Fibroblast of the conjunctiva (primary cell): ENCODE data around the gene S100A11.

ENCODE experiments used
- DNase-seq: peaks from one replicate; pipeline ENCODE4 v3.0.0-alpha.2; 2010; ENCODE audit warnings: low read depth

The S100A11 gene

GRCh38 chr1:152001631-152002584 lies 34.9 kb downstream of the S100A11 start:
- peak; percentile 94 for DNase-seq

- DNase-seq = no peak
Observed at GRCh38 chr1:152000964-152001630, 35.7 kb downstream of the S100A11 start.

- DNase-seq = no peak
Observed at GRCh38 chr1:151998611-151999362, 38.0 kb downstream of the S100A11 start.

- no peak for DNase-seq
Observed at GRCh38 chr1:151997284-151997570, 39.6 kb downstream of the S100A11 start.

- DNase-seq = no peak
Observed at GRCh38 chr1:151995774-151996173, 41.0 kb downstream of the S100A11 start.

- DNase-seq = peak; percentile 90
Observed at GRCh38 chr1:151994956-151995355, 41.8 kb downstream of the S100A11 start.

- peak; percentile 79 for DNase-seq
Observed at GRCh38 chr1:151993734-151994496, 42.9 kb downstream of the S100A11 start, which contains the start of gene S100A10. TSS of gene S100A10 (minus strand) at chr1:151993859. CDS start at chr1:151986230, 7,629 bp downstream.

GRCh38 chr1:151993084-151993733 lies 43.6 kb downstream of the S100A11 start:
- no peak for DNase-seq

- DNase-seq = peak; percentile 97
Observed at GRCh38 chr1:151992303-151993083, 44.3 kb downstream of the S100A11 start.

GRCh38 chr1:151991663-151992302 lies 45.0 kb downstream of the S100A11 start:
- no peak for DNase-seq

GRCh38 chr1:151990856-151991198 lies 46.0 kb downstream of the S100A11 start:
- DNase-seq = no peak

- DNase-seq = no peak
Observed at GRCh38 chr1:151990058-151990855, 46.5 kb downstream of the S100A11 start.

- peak; percentile 87 for DNase-seq
Observed at GRCh38 chr1:151989211-151989862, 47.5 kb downstream of the S100A11 start.

GRCh38 chr1:151988405-151988923 lies 48.3 kb downstream of the S100A11 start:
- DNase-seq = peak; percentile 55

GRCh38 chr1:151986501-151987190 lies 50.2 kb downstream of the S100A11 start:
- no peak for DNase-seq

GRCh38 chr1:151985768-151986167 lies 51.0 kb downstream of the S100A11 start:
- no peak for DNase-seq

GRCh38 chr1:151985270-151985669 lies 51.5 kb downstream of the S100A11 start:
- no peak for DNase-seq
